DMS153 treated with DMSO at 0.1 percent for 48 hours (cell line): Measurements from ENCODE around the gene POMT1.
"Not testable (repeated sequence)": the region's sequence is repeated elsewhere in the genome, so short reads cannot be mapped to it uniquely, and the experiment has no call there.

Experiments used
- DNase-seq: peaks from one replicate; lab custom pipeline; 2025; ENCODE audit not compliant: unreplicated experiment; lab: John Stamatoyannopoulos, UW

The POMT1 gene

DNA sequence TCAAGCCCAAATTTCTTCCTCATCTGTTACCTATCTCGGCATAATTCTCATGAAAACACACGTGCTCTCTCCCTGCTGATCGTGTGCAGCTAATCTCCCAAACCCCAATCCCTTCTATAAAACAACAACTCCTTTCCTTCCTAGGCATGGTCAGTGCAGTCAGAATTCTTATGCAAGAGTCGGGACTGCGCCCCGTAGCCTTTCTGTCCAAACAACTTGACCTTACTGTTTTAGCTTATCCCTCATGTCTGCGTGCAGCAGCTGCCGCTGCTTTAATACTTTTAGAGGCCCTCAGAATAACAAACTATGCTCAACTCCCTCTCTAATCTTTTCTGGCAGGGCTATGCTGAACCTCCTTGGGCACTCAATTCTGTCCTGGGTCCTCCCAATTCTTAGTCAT is 47.7 kb downstream of the POMT1 start:
- DNase-seq: not testable (repeated sequence)

- DNase-seq: no peak
These were observed 49.3 kb downstream of the POMT1 start for GRCh38 chr9:131552030-131552429.

GRCh38 chr9:131554087-131554842 is 51.5 kb downstream of the POMT1 start:
- DNase-seq: no peak

- no peak for DNase-seq
These were observed 52.2 kb downstream of the POMT1 start for GRCh38 chr9:131554843-131555351.

- no peak for DNase-seq
These were observed 53.3 kb downstream of the POMT1 start for GRCh38 chr9:131555841-131556673.

GRCh38 chr9:131557855-131558548 is 55.3 kb downstream of the POMT1 start:
- no peak for DNase-seq

DNA sequence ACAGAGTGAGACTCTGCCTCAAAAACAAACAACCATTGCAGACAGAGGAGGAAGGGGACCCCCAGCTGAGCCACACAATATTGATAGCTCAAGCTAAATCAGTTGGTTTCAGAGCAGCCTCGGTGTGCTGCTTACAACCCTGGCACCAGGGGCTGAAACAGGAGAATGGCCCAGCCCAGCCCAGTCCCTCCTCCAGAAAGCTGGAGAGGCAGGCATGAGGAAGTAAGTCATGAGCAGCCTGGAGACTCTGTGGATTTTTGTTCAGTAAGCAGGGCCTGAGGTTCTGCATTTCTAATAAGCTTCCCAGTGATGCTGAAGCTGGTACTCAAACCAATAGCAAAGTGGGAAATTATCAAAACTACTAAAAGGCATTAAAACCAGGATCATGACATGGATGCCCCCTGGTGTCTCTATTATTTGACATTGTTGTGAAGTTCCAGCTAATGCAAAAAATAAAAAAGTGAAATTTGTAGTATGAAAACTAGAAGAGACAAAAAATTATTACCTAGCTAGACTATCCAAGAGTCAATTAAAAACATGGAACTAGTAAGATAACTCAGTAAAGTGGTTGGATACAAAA is 56.8 kb downstream of the POMT1 start:
- DNase-seq: no peak

GRCh38 chr9:131562032-131562959 is 59.6 kb downstream of the POMT1 start:
- no peak for DNase-seq

DNA sequence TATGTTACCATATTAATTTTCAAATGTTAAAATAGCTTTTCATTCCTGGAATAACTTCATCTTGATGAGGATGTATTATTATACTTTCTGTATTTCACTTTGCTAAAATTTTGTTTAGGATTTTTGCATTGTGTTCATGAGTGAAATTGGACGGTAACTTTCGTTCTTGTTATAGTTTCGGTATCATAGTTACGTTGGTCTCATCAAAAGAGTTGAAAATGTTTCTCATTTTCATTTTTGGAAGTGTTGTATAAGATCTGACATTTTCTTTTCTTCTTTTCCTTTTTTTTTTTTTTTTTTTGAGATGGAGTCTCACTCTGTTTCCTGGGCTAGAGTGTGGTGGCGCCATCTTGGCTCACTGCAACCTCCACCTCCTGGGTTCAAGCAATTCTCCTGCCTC is 62.7 kb downstream of the POMT1 start:
- no peak for DNase-seq

GRCh38 chr9:131566158-131566557 is 63.4 kb downstream of the POMT1 start:
- DNase-seq: no peak

GRCh38 chr9:131567910-131568309 is 65.2 kb downstream of the POMT1 start:
- DNase-seq: no peak
